Hematopoietic multipotent progenitor cell treated with erythropoietin and hydrocortisone succinate and interleukin-3 and kit ligand, for 6 days (in vitro differentiated cells): Measurements from ENCODE around the gene ACOX2.

Experiments
- DNase-seq: peaks from one replicate; pipeline ENCODE4 v3.0.0-alpha.2; 2015

Gene ACOX2

GRCh38 chr3:58536501-58537411 lies at the start of gene ACOX2:
ACOX2 (minus strand) TSS chr3:58537190; CDS start chr3:58535106, 2,084 bp downstream.
- no peak for DNase-seq

DNA sequence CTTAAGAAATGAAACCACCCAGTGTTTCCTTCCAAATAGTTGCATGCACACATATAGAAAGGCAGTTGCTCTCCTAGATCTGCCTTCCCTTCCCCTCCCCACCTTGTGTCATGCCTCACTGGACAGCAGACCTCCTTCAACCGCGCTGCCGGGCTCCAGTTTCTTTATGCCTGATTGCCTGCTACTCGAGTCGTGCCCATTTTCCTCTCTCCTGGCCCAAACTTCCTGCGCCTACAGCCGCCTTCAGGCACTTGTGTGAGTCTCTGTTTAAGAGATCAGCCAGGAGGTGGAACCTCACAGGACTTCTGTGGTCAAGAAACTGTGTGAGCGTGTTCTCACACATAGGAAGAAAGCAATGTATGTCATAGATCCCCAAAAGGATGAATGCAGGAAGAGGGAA lies 49.0 kb upstream of the ACOX2 start:
- no peak for DNase-seq

- peak; percentile 67 for DNase-seq
Measured at GRCh38 chr3:58585005-58585786, 48.2 kb upstream of the ACOX2 start.

GRCh38 chr3:58584690-58585004 lies 47.7 kb upstream of the ACOX2 start:
- no peak for DNase-seq

- DNase-seq, result no peak
Measured at GRCh38 chr3:58581328-58582091, 44.5 kb upstream of the ACOX2 start.

GRCh38 chr3:58580826-58581327 lies 43.9 kb upstream of the ACOX2 start:
- DNase-seq, result no peak

DNA sequence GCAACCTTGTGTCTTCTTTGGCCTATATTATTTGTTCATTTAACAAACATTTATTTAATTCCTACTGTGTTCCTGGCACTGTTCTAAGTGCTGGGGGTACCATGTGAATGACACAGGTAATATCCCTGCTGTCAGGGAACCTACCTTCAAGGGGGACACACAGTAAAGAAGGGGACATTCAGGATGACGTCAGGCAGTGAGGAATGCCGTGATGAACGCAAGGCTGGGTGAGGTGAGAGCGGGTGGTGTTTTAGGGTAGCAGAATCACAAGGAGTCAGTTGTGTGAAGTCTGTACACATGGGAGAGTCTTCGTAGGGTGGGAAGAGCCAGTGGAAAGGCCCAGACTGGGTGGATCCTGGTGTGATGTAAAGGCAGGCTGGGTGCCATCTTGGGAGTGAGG lies 41.9 kb upstream of the ACOX2 start:
- no peak for DNase-seq

DNA sequence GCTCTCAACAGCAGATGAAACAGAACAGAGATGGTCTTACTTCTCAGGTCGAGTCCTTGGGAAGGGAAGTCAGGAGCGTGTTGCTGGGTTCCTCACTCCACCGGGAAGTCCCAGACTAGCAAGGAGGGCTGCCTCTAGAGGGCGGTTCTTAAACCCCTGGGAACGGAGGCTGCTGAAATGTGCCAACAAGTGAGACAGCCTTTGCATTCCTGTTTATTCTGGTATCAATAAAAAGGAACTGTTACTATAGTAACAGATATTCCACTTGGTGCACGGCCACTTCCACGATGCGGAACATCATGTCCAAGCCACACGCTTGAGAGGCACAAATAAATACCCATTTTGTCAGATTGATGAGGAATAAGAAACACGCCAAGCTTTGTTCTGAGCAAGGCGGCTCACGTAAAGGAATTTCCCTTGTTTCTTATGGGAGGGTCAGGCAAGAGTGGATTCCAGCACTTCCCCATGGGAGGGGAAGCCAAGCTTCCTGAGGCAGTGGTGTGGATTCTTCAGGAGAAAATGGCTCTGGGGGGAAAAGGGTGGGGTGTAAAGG lies 40.4 kb upstream of the ACOX2 start, which contains the start of gene FAM107A:
Gene FAM107A, minus strand, starts transcription at position 123 of the 553 bp plus-strand sequence. CDS start 7,531 bp downstream, outside the sequence.
- DNase-seq, result no peak

- no peak for DNase-seq
Measured at GRCh38 chr3:58576716-58577115, 39.7 kb upstream of the ACOX2 start.

GRCh38 chr3:58575971-58576652 lies 39.1 kb upstream of the ACOX2 start:
- no peak for DNase-seq

GRCh38 chr3:58574682-58575081 lies 37.7 kb upstream of the ACOX2 start:
- DNase-seq, result no peak

- no peak for DNase-seq
Measured at GRCh38 chr3:58574106-58574505, 37.1 kb upstream of the ACOX2 start.

DNA sequence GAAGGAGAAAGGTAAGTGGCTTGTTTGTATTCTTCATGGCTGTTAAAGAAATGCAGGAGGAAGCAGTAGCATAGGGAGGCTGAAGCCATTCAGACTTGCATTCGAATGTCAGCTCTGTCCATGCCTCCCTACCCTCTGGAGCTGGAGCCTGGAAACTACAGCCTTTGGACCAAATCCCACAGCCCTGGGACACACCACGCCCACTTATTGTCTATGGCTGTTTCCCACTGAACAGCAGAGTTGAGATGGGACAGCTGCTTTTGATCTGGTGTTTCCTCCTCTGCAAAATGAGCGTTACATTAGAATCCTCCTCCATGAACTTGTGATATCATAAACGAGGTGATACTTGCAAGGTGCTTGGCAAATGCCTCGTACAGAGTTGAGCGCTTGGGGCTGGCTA lies 36.6 kb upstream of the ACOX2 start:
- no peak for DNase-seq

GRCh38 chr3:58572634-58573230 lies 35.7 kb upstream of the ACOX2 start:
- no peak for DNase-seq

DNA sequence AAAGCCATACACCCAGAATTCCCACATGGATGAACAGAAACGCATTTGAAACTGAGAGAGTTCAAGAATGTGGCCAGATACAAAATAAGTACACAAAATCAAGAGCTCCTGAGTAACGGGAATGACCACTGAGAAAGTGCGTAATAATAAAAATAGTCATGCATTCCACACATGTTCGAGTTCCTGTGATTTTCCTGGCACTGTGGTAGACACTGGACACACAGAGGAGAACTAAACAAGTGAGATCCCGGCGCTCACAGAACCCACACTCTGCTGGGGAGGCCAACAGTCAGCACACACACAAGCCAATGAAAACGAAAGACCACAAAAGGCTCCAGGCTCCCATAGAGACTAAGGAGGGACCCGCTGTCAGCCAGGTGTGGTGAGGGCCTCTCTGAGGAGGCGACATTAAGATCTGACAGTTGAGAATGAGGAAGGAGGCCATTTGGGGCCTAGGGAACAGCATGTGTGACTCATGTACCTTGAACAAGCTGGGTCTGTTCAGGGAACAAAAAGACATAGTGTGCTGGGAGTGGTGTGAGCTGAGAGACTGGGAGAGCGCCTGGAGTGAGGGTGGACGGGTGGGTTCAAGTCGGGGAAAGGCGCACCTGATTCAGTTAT lies 35.1 kb upstream of the ACOX2 start:
- DNase-seq, result no peak

DNA sequence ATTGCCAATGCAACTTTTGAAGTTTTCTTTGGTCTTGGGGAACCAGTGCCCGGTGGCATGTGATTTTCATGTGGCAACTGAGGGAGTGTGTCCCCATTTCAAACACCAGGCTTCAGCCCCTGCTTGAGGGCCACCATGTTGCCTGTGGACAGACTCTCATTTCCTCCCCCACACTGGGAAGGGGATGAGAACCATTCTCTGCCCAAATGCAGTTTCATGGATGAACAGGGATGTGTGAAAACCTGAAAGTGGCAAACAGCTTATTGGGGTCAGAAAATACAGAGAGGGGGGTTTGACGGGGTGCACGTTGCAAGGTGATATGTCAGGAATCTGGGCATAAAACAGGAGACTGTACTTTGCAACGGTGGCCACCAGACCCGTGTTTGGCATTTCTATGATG lies 33.9 kb upstream of the ACOX2 start:
- no peak for DNase-seq

GRCh38 chr3:58569287-58570001 lies 32.5 kb upstream of the ACOX2 start:
- no peak for DNase-seq

DNA sequence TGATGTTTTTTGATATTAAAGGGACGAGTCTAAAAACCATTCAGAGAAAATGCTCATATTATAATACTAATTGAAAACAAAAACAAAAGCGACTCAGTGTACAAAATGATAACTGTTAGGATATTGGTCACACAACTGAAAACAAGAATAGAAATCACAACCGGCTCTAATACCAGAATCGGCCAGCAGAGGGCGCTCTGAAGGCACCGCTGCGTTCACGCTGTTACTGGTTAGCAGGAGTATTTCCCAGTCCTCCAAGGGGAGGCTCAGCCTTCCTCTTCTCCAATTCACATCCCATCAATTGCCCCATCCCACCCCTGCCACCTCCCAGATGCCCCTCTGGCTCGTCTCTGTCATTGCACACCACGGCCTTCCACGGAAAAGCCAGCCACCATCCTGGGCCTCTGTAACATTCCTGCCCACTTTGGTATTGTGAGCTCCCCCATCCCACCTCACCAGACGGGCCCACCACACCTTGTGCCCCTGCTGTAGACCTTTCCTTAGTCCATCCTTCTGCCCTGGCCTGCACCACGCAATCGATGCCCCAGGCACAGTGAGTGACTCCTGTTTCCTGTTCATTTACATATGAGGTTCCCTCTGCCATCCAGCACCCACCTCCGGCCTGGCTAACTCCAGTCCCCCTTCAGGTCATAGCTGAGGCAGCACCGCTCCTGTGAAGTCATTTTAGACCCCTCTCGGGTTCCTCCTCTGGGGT lies 31.7 kb upstream of the ACOX2 start:
- peak; percentile 69 for DNase-seq

DNA sequence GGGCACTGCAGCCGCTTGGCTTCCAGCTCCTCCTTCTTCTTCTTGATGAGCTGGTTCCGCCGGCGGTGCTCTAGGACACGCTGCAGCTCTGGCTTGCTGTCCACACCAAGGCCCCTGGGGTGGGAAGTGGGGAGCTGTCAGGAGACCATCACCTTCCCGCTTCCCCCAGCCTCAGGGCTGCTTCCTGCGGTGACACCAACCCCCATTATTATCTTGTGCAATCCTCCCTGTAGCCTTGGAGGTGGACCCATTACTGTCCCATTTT lies 30.2 kb upstream of the ACOX2 start:
- DNase-seq, result no peak
